HG02870 (cell line): ENCODE results near the gene GPHA2.
"Not testable (repeated sequence)": the region's sequence is repeated elsewhere in the genome, so short reads cannot be mapped to it uniquely, and the experiment has no call there.

Experiments used
- ATAC-seq: cut with Tn5 transposase; IDR thresholded peaks from one replicate; pipeline ENCODE4 v1.9.1; 2021; ENCODE audit warnings: mild to moderate bottlenecking, moderate library complexity; ENCODE audit not compliant: unreplicated experiment

The GPHA2 gene

GRCh38 chr11:64935359-64936081 lies at the start of gene GPHA2:
Gene GPHA2, minus strand, starts transcription at chr11:64935893. Its CDS starts 433 bp downstream, at chr11:64935460.
- no peak for ATAC-seq

GRCh38 chr11:64983339-64983738 lies 47.6 kb upstream of the GPHA2 start:
- not testable (repeated sequence) for ATAC-seq

- ATAC-seq = no peak
These were observed 41.0 kb upstream of the GPHA2 start for GRCh38 chr11:64976651-64977050.

- ATAC-seq = no peak
These were observed 38.4 kb upstream of the GPHA2 start for GRCh38 chr11:64974124-64974523.

GRCh38 chr11:64971421-64972233 lies 35.9 kb upstream of the GPHA2 start, which contains the start of gene MAJIN:
Gene MAJIN, minus strand, starts transcription at chr11:64972108. Its CDS starts 12,703 bp downstream, at chr11:64959405.
- ATAC-seq = no peak

- ATAC-seq = no peak
These were observed 35.0 kb upstream of the GPHA2 start for GRCh38 chr11:64970731-64971151.

- ATAC-seq = no peak
These were observed 33.5 kb upstream of the GPHA2 start for GRCh38 chr11:64969209-64969608.

- no peak for ATAC-seq
These were observed 31.7 kb upstream of the GPHA2 start for GRCh38 chr11:64967375-64967774.

GRCh38 chr11:64963072-64963631 lies 27.5 kb upstream of the GPHA2 start:
- no peak for ATAC-seq

- ATAC-seq = no peak
These were observed 25.0 kb upstream of the GPHA2 start for GRCh38 chr11:64960719-64961118.

- ATAC-seq = no peak
These were observed 23.8 kb upstream of the GPHA2 start for GRCh38 chr11:64959498-64959897.

GRCh38 chr11:64954201-64954600 lies 18.5 kb upstream of the GPHA2 start:
- no peak for ATAC-seq

- no peak for ATAC-seq
These were observed 15.8 kb upstream of the GPHA2 start for GRCh38 chr11:64951529-64951928.

- ATAC-seq = no peak
These were observed 11.6 kb upstream of the GPHA2 start for GRCh38 chr11:64947208-64947814.

GRCh38 chr11:64936539-64936938 lies 846 bp upstream of the GPHA2 start:
- no peak for ATAC-seq

GRCh38 chr11:64934682-64935358 lies 873 bp downstream of the GPHA2 start:
- ATAC-seq = no peak

GRCh38 chr11:64933935-64934681 lies 1.6 kb downstream of the GPHA2 start:
- ATAC-seq = no peak

GRCh38 chr11:64933213-64933934 lies 2.3 kb downstream of the GPHA2 start:
- ATAC-seq = no peak

- no peak for ATAC-seq
These were observed 3.4 kb downstream of the GPHA2 start for GRCh38 chr11:64932324-64932723.
